Esophagus squamous epithelium (tissue), 4 donors: ENCODE data around the gene EDC4.

Source experiments
- POLR2A ChIP-seq, 4 donors: fragments of 450-650 bp; IDR thresholded peaks; one replicate each; pipeline ENCODE4 v1.6.1; 2017; ENCODE audit warnings: antibody characterized with exemption in 4 of 4, mild to moderate bottlenecking in 4 of 4, moderate library complexity in 3 of 4
- TF ChIP-seq, protein P1 (sequence below), 6 experiments: fragments of 450-650 bp in 4 of 6; fragments of 200-600 bp in 2 of 6; sonication (generic) in 2 of 6; IDR thresholded peaks; one replicate each; pipeline ENCODE4 v1.5.1; 2016 to 2019; ENCODE audit warnings: antibody characterized with exemption in 6 of 6, mild to moderate bottlenecking in 4 of 6, moderate library complexity in 4 of 6

GRCh38 chr16:67923414-67924116 is 50.7 kb downstream of the EDC4 start:
- TF ChIP-seq, protein P1, sequence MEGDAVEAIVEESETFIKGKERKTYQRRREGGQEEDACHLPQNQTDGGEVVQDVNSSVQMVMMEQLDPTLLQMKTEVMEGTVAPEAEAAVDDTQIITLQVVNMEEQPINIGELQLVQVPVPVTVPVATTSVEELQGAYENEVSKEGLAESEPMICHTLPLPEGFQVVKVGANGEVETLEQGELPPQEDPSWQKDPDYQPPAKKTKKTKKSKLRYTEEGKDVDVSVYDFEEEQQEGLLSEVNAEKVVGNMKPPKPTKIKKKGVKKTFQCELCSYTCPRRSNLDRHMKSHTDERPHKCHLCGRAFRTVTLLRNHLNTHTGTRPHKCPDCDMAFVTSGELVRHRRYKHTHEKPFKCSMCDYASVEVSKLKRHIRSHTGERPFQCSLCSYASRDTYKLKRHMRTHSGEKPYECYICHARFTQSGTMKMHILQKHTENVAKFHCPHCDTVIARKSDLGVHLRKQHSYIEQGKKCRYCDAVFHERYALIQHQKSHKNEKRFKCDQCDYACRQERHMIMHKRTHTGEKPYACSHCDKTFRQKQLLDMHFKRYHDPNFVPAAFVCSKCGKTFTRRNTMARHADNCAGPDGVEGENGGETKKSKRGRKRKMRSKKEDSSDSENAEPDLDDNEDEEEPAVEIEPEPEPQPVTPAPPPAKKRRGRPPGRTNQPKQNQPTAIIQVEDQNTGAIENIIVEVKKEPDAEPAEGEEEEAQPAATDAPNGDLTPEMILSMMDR (IDR thresholded peaks at IDR 0.05) = no peak
- no peak for TF ChIP-seq POLR2A (IDR thresholded peaks at IDR 0.05)
